ENCODE measurements around the gene KRT28.

DNA sequence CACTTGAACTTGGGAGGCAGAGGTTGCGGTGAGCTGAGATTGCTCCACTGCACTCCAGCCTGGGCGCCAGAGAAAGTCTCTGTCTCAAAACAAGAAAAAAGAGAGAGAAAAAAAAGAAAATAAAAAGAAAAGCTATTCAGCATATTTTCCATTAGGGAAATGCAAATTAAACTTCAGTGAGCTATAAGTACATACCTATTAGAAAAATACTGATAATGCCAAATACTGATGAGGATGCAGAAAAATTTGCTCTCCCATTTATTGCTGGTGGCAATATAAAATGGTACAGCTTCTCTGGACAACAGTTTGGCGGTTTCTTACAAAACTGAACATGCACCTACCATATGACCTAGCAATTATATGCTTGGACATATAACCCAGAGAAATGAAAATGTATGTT is 12.9 kb upstream of the KRT28 start:
- TF ChIP-seq EZH2 (IDR thresholded peaks at IDR 0.05; ENCODE audit: insufficient read depth, poor library complexity, severe bottlenecking) (no peak), EZH2phosphoT487 (IDR thresholded peaks at IDR 0.05; ENCODE audit: insufficient read depth, low read depth) (no peak)

All from GM23248 (cell line).